IMR-90 (cell line): ENCODE measurements around the gene ZNF524.

Experiments
- CEBPB ChIP-seq: IDR thresholded peaks from 2 replicates; pipeline ENCODE4 v1.6.1; 2012; ENCODE audit warnings: low read depth, low read length, improper control_type of control experiment
- MAFK ChIP-seq: IDR thresholded peaks from 2 replicates; pipeline ENCODE4 v1.6.1; 2012; ENCODE audit warnings: low read depth, low read length, improper control_type of control experiment
- RFX5 ChIP-seq: IDR thresholded peaks from 2 replicates; pipeline ENCODE4 v1.8.0; 2012; ENCODE audit warnings: low read depth, mild to moderate bottlenecking, low read length, moderate library complexity
- USF2 ChIP-seq: fragments of 150-350 bp; IDR thresholded peaks from 2 replicates; pipeline ENCODE4 v1.6.1; 2017; ENCODE audit warnings: mild to moderate bottlenecking, antibody characterized with exemption, low read length, low read depth
- TF ChIP-seq, protein P1 (sequence below): conservative IDR thresholded peaks from 2 replicates; pipeline ENCODE4 v1.5.1; 2012; ENCODE audit warnings: mild to moderate bottlenecking, low read depth, low read length, improper control_type of control experiment

DNA sequence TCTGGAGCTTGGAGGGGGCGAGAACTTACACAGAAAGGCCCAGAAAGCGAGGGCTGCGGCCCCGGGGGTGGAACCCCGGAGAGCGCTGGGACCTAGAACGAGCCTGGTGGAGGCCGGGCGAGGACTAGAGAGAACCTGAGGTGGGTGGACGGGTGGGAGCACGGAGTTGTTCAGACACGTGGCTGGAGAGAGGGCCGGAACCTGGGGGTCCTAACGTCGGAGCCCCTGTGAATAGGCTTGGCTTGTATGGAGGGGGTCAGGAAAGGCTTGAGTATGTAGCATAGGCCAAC lies 43.7 kb downstream of the ZNF524 start:
- TF ChIP-seq, protein P1, sequence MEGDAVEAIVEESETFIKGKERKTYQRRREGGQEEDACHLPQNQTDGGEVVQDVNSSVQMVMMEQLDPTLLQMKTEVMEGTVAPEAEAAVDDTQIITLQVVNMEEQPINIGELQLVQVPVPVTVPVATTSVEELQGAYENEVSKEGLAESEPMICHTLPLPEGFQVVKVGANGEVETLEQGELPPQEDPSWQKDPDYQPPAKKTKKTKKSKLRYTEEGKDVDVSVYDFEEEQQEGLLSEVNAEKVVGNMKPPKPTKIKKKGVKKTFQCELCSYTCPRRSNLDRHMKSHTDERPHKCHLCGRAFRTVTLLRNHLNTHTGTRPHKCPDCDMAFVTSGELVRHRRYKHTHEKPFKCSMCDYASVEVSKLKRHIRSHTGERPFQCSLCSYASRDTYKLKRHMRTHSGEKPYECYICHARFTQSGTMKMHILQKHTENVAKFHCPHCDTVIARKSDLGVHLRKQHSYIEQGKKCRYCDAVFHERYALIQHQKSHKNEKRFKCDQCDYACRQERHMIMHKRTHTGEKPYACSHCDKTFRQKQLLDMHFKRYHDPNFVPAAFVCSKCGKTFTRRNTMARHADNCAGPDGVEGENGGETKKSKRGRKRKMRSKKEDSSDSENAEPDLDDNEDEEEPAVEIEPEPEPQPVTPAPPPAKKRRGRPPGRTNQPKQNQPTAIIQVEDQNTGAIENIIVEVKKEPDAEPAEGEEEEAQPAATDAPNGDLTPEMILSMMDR: no peak
- TF ChIP-seq USF2 (no peak), MAFK (no peak), CEBPB (no peak), RFX5 (no peak)
